GM12865 (cell line): Measurements from ENCODE around the gene EIF4G3.
"Not testable (repeated sequence)": the region's sequence is repeated elsewhere in the genome, so short reads cannot be mapped to it uniquely, and the experiment has no call there.

Experiments used
- DNase-seq: peaks from one replicate; pipeline ENCODE4 v3.0.0; 2010; ENCODE audit warnings: low read depth
- H3K4me3 ChIP-seq: 2 replicates; pipeline ENCODE4 v1.5.1; 2011; ENCODE audit warnings: mild to moderate bottlenecking, low read depth, low read length, control low read depth
- CTCF ChIP-seq: IDR thresholded peaks from 2 replicates; pipeline ENCODE4 v1.5.1; 2011; ENCODE audit warnings: low read length, control low read depth, low read depth, inconsistent platforms; ENCODE audit not compliant: insufficient read depth; ENCODE audit errors: missing control alignments

Gene EIF4G3

GRCh38 chr1:21216835-21217811 lies 40.4 kb upstream of the EIF4G3 start:
- no peak overlapping the region for H3K4me3 ChIP-seq
- peak; percentile 77 for DNase-seq
- TF ChIP-seq CTCF = peak; percentile 82

GRCh38 chr1:21212126-21212525 lies 35.4 kb upstream of the EIF4G3 start:
- H3K4me3 ChIP-seq = no peak overlapping the region
- no peak for TF ChIP-seq CTCF
- DNase-seq = no peak

- DNase-seq, H3K4me3 ChIP-seq: not testable (repeated sequence)
Observed at GRCh38 chr1:21208137-21208700, 31.5 kb upstream of the EIF4G3 start.

GRCh38 chr1:21206117-21206516 lies 29.4 kb upstream of the EIF4G3 start:
- no peak overlapping the region for H3K4me3 ChIP-seq
- DNase-seq = no peak
- TF ChIP-seq CTCF = no peak

- no peak overlapping the region for H3K4me3 ChIP-seq
- no peak for TF ChIP-seq CTCF
- no peak for DNase-seq
Observed at GRCh38 chr1:21205416-21205815, 28.7 kb upstream of the EIF4G3 start.

- no peak overlapping the region for H3K4me3 ChIP-seq
- no peak for TF ChIP-seq CTCF
- no peak for DNase-seq
Observed at GRCh38 chr1:21201650-21202049, 25.0 kb upstream of the EIF4G3 start.

- not testable (repeated sequence) for DNase-seq, H3K4me3 ChIP-seq
Observed at GRCh38 chr1:21201238-21201637, 24.5 kb upstream of the EIF4G3 start.

- TF ChIP-seq CTCF = no peak
- no peak for DNase-seq
- H3K4me3 ChIP-seq = no peak overlapping the region
Observed at GRCh38 chr1:21200767-21201166, 24.1 kb upstream of the EIF4G3 start.
